NK-92 (cell line): ENCODE data around the gene IFRD1.
A peak's percentile ranks its signal among the peaks of the same experiment; 100 is the strongest.
"Not testable (repeated sequence)": the region's sequence is repeated elsewhere in the genome, so short reads cannot be mapped to it uniquely, and the experiment has no call there.

ENCODE experiments used
- DNase-seq: peaks from one replicate; lab custom pipeline; 2025; ENCODE audit not compliant: unreplicated experiment; lab: John Stamatoyannopoulos, UW

IFRD1 gene

DNA sequence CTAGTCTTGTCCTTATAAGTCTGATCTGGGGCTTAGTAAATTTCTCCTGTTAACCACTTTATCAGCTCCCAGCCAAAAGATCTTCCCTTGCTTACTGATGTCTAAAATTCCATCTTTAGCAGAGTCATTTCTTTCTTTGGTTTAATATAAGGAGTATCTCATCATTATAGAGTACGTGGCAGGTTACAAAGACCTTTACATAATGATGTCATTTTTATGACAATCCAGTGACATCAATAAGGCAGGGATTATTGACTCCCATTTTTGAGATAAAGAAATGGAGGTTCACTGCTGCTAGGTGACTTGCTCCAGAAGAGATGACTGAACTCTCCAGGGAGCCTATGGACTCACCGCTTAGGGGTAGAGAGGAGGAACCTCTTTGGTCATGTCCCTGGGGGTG lies 8.1 kb upstream of the IFRD1 start:
- no peak for DNase-seq

- no peak for DNase-seq
Observed at GRCh38 chr7:112444505-112444904, 5.8 kb upstream of the IFRD1 start.

DNA sequence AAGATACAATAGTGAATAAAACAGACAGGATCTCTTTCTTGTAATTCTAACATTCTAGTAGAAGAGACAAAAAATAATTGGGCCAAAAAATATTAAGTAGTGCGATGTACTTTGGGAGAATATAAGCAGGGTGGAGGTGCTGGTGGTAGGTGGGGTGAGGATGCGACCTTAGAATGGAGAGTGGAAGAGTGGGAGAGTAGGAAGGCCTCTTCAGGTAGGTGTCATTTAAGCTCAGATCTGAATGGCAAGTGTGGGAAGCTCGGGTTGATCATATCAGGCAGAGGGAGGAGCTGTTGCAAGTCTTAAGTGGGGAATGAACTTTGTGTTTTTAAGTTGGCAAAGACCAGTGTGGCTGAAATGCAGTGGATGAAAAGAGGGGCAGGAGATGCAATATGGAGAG lies 3.8 kb upstream of the IFRD1 start:
- no peak for DNase-seq

DNA sequence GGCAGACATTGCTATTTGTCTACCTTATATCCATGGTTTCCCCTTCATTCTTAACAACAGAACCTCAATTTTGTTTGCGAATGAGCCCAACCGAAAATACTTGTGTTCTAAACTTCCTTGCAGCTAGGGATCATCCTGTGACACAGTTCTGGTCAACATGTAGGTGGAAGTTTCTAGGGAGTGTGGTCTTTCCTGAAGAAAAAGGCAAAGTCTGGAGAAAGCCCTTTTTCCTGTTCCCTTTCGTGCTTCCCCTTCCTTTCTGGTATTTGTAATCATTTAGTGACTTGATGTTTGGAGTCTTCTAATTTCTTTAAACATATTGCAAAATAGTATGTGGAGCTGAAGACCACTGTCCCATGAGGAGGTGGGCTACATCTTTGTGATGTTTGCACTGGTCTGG lies 2.9 kb upstream of the IFRD1 start:
- no peak for DNase-seq

DNA sequence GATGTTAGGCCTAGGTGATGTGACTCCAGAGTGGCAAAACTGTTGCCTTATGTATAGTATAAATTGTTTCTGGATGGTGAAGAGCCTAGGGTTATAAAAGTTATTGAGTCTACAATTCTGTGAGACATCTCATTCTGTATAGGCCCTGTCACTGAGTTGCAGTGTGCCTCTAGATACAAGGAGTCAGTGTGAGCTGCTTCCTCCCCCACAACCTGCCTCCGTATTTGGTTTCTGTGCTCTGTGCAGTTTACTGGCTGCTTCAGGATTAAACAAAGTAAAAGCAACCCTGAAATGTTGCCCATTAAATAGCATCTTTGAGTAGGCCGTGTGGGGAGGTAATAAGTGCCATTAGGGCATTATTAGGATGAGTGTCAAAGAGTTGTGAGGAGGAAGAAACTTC lies 1.9 kb upstream of the IFRD1 start:
- no peak for DNase-seq

- no peak for DNase-seq
Observed at GRCh38 chr7:112448891-112449290, 1.4 kb upstream of the IFRD1 start.

DNA sequence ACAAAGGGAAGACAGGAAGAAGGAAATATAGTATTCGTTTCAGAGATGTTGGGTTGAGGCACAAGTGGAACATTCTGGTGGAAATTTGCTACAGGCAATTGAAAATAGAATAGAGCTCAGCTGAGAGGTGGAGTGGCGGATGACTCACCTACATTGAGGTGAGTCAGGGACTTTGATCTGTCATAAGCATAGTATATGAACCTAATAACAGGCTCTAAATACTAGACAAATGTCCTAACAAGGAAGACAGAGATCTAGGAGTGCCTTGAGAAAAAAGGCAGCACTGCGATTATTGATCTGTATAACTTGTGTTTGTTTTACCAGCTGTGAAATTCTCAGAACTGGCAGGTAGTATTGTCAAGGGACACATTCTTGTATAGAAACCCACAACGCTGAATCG lies 907 bp upstream of the IFRD1 start:
- DNase-seq = no peak

DNA sequence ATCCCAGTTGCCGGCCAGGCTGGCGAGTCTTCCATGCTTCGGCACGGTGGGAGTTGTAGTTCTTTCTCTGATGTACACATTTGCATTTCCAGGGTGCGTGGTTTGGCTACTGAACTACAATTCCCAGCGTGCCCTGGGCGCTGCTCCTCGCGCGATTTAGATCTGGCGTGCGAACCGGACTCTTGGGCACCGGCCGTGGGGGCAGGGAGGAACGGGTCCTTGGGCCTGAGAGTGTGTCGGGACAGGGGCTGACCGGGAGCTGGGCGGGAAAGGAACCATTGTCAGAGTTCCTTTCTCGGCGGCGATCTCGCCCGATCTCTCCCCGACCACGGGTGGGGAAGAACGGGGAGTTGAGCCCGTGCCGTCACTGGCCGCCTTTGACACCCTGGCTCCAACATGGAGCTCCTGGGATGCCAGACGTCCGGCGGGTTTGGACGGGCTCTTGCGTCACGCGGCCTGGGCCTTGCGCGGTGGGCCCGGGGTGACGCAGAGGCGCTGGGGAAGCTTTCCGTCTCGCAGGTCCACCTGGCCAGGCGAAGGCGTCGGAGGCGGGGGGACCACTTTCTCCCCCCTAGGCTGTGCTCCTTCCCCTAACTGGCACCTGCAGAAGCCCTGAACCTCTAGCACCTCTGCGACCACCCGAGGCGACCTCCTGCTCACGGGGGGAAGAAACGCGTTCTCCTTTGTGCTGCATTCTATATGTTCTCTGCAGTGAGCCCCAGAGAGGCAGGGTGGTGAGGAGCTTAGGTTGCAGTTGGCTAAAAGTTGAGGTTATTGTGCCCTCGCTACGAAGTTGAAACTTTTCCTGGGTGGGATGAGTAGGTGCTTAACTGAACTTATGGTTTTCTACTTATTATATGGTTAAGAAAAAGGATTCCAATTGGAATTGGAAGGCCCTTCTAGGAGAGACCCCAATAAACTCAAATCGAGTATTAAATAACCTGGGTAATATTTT lies 824 bp downstream of the IFRD1 start:
- DNase-seq = peak; percentile 13

DNA sequence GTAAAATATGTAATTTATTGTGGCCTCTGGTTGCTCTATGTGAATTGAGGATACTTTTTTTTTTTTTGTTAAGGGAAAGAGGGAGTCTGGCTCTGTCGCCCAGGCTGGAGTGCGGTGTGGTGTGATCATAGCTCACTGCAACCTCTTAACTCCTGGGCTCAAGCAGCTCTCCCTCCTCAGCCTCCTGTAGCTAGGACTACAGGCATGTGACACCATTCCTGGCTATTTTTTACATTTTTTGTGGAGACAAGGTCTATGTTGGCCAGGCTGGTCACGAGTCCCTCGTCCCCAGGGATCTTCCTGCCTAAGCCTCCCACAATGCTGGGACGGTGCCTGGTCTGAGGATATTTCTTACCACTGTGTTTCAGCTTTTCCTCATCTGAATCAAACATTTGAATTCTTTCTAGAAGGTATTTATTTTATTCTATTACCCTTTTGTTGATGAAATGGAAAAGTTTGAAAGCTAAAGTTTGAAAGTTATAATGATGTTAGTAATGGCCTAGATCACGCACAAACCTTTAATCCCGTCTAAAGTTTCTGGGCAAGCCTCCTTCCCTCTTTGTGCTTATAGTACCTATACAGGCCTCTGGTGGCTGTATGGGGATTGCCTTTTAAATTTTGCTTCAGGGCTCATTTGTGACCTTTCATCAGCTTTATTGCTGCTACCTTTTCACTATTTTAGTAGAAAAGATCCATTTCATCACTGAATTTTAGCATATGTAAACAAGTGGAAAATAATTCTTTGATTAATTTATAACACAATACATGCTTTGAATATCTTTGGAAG lies 2.0 kb downstream of the IFRD1 start:
- no peak for DNase-seq

- DNase-seq = no peak
Observed at GRCh38 chr7:112453505-112454171, 3.4 kb downstream of the IFRD1 start.

DNA sequence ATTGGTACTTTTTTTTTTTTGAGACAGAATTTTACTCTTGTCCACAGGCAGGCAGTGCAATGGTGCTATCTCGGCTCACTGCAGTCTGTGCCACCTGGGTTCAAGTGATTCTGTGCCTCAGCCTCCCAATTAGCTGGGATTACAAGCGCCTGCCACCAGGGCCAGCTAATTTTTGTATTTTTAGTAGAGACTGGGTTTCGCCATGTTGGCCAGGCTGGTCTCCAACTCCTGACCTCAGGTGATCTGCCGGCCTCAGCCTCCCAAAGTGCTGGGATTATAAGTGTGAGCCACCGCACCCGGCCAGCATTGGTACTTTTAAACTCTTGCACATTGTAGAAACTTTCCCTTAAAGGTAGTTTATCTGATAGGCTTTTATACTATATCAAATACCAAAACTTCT lies 3.9 kb downstream of the IFRD1 start:
- DNase-seq = not testable (repeated sequence)

GRCh38 chr7:112459645-112460044 lies 9.4 kb downstream of the IFRD1 start:
- no peak for DNase-seq

DNA sequence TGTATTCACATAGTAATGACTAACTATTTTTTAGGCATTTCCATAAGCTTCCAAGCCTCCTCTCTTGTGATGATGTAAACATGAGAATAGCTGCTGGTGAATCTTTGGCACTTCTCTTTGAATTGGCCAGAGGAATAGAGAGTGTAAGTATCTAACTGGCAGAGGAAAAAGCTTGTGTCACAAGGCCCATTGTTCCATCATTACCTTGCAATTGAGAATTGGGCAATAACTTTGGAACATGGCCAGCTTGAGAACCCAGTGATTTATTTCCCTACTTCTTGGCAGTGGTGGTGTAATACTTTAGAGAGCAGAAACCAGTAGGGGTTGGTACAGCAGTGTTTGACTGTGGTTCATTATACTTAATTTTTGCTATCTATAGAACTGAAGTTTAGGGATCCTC lies 12.0 kb downstream of the IFRD1 start:
- no peak for DNase-seq

DNA sequence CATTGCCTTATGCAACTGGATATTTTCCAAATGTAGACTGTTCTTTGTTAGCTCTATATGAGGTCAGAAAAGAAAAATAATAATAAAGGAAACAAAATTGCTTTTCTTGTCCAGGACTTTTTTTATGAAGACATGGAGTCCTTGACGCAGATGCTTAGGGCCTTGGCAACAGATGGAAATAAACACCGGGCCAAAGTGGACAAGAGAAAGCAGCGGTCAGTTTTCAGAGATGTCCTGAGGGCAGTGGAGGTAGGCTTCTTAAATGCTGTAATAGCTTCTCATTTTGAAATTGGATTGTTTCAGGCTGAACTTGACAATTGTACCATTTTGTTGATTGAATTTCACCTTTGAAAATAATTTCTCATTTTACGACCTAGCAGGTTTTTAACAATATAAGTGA lies 17.6 kb downstream of the IFRD1 start:
- no peak for DNase-seq

DNA sequence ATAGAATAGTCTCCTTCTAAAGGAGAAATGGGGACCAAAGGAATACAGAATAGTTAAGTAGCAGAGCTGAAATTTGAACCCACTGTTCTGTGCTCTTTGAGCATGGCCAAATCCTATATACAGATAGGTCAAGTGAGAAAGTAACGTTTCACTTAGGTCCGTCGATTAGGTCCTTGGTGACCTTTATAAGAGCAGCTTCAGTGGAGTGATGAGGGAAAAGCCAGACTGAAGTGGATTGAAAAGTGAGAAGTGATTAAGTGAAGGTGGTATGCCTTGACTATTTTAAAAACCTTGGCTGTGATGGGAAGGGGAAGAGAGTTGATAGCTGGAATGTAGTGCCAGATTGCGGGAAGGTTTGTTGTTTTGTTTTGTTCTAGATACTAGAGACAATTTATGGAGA lies 19.9 kb downstream of the IFRD1 start:
- DNase-seq = no peak

DNA sequence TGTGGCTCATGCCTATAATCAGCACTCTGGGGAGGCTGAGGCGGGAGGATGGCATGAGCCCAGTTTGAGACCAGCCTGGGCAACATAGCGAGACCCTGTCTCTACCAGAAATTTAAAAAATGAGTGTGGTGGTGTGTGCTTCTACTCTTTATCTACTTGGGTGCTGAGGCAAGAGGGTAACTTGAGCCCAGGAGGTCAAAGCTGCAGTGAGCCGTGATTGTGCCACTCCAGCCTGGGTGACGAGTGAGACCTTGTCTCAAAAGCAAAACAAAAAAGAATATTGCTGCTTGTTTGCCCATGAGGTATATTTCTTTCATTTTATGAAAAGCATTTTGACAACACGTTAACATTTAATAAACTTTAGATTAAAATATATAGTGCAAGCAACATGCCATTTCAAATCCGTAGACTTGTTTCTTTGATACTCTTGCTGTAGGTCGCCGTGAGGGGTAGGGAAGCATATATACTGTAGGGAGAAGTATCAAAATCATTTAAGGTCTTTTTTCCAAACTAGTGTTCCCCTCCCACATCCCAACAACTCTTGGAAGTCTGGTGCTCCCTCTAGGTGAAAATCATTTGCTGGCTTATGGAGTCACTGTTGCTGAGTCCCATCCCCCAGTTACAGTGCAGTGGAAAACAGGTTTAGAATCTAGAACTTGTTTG lies 26.3 kb downstream of the IFRD1 start:
- no peak for DNase-seq

- DNase-seq = no peak
Observed at GRCh38 chr7:112481121-112481736, 31.0 kb downstream of the IFRD1 start.

DNA sequence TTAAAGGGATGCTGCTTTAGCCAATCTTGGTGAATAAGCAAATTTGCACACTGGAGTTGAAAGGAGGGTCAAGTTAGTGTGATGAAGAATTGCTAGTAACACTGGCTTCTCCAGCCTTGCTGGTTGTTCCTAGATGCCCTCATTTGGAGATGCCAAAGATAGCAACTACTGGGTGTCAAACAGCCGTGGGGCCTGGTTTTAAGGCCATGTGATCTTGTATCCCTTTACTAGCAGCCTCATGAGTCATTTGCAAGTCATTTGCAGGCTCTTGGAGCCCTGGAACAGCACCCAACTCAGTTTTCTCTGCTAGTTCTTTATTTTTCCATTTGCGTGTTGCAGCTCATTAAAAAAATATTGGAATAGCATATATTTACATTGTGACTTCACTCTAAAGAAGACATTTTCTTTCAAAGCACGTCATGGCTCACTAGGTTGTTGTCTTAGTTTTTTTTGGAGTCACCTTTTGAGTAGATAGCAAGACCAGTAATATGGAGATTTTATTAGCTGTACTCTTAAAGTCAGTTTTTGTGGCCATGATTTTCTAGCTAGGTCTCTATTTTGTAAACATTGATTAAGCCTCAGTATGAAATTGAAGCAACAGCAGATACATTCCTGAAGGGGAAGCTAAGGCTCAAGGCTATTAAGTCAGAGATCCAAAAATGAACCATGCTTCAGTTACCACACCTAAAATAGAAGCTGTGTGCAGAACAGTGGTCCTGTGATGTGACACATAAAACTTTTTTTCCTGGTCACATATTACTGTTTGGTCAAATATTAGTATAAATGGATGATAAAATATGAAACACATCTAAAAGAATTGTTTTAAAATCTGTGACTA lies 31.8 kb downstream of the IFRD1 start:
- no peak for DNase-seq

DNA sequence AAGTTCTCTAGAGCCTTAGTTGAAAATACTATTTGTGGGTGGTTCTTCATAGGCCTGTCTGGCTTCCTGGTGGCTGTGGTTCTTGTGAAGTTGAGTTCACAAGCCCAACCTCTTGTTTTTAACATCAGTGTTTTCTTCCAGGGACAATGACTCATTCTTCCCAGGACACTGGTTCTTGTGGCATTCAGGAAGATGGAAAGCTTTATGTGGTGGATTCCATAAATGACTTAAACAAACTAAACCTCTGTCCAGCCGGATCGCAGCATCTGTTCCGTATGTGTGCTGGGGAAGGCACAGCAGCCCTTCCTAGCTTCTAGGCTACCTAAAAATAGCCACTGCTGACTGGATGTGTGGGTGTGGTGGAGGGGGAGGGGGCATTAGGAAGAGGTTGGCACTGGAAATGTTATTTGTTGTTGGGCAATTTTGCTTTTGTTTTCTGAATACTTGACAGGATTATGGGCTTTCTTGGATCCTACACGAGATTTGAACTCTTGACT lies 34.5 kb downstream of the IFRD1 start:
- no peak for DNase-seq

DNA sequence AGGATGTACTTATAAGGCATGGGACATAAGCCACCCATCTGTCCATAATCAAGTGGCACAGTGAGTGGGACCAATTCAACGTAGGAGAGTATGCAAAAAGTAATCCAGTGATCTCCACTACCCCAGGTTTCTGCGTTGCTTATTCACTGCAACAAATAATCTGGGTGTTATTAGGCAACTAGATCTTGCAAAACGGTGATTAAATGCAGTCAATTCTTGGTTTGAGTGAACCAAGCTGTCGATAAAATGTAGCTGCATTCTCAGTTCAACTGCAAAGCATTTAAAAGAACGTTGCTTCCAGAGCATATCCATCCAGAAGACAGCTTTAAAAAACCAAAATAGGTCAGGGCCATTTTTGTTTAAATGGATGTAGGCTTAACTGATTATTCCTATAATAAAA lies 35.5 kb downstream of the IFRD1 start:
- DNase-seq = no peak
